ENCODE results near the gene ABHD4.

GRCh38 chr14:22646570-22647254 lies 48.6 kb downstream of the ABHD4 start:
- no peak for TF ChIP-seq POLR2A (IDR thresholded peaks at IDR 0.05)
- TF ChIP-seq, protein P1, sequence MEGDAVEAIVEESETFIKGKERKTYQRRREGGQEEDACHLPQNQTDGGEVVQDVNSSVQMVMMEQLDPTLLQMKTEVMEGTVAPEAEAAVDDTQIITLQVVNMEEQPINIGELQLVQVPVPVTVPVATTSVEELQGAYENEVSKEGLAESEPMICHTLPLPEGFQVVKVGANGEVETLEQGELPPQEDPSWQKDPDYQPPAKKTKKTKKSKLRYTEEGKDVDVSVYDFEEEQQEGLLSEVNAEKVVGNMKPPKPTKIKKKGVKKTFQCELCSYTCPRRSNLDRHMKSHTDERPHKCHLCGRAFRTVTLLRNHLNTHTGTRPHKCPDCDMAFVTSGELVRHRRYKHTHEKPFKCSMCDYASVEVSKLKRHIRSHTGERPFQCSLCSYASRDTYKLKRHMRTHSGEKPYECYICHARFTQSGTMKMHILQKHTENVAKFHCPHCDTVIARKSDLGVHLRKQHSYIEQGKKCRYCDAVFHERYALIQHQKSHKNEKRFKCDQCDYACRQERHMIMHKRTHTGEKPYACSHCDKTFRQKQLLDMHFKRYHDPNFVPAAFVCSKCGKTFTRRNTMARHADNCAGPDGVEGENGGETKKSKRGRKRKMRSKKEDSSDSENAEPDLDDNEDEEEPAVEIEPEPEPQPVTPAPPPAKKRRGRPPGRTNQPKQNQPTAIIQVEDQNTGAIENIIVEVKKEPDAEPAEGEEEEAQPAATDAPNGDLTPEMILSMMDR (IDR thresholded peaks at IDR 0.05 in 4 of 5, conservative IDR thresholded peaks at IDR 0.05 in 1 of 5): no peak
